ENCODE data around the gene DNAL4.

The DNAL4 gene

GRCh38 chr22:38781033-38781432 is 12.9 kb downstream of the DNAL4 start:
- no peak overlapping the region for H3K9ac ChIP-seq (ENCODE audit: low read length)
- no peaks in the 10 kb centered on the region for H3K9me3 ChIP-seq (ENCODE audit: control insufficient read depth, low read length)
- no peaks in the 10 kb centered on the region for H3K36me3 ChIP-seq (ENCODE audit: control insufficient read depth, insufficient read depth, low read length)
- H3K4me3 ChIP-seq (ENCODE audit: low read length): no peak overlapping the region
- H3K4me1 ChIP-seq (ENCODE audit: control insufficient read depth, insufficient read depth, low read length): no peaks in the 10 kb centered on the region
- H3K27me3 ChIP-seq (ENCODE audit: control insufficient read depth, insufficient read depth, low read length): no peaks in the 10 kb centered on the region

- H3K36me3 ChIP-seq (ENCODE audit: control insufficient read depth, insufficient read depth, low read length): no peaks in the 10 kb centered on the region
These were observed 16.8 kb downstream of the DNAL4 start for GRCh38 chr22:38777087-38777671.

GRCh38 chr22:38776086-38776485 is 17.9 kb downstream of the DNAL4 start:
- no peak overlapping the region for H3K4me3 ChIP-seq (ENCODE audit: low read length)
- no peaks in the 10 kb centered on the region for H3K36me3 ChIP-seq (ENCODE audit: control insufficient read depth, insufficient read depth, low read length)
- H3K27me3 ChIP-seq (ENCODE audit: control insufficient read depth, insufficient read depth, low read length): no peaks in the 10 kb centered on the region
- H3K9me3 ChIP-seq (ENCODE audit: control insufficient read depth, low read length): no peaks in the 10 kb centered on the region
- no peaks in the 10 kb centered on the region for H3K4me1 ChIP-seq (ENCODE audit: control insufficient read depth, insufficient read depth, low read length)
- no peak overlapping the region for H3K9ac ChIP-seq (ENCODE audit: low read length)

More at GRCh38 chr22:38777087-38777671, 16.8 kb downstream of the DNAL4 start:
- no peak overlapping the region for H3K9ac ChIP-seq (ENCODE audit: low read length)
- H3K4me1 ChIP-seq (ENCODE audit: control insufficient read depth, insufficient read depth, low read length): no peaks in the 10 kb centered on the region
- H3K4me3 ChIP-seq (ENCODE audit: low read length): no peak overlapping the region
- H3K9me3 ChIP-seq (ENCODE audit: control insufficient read depth, low read length): no peaks in the 10 kb centered on the region
- no peaks in the 10 kb centered on the region for H3K27me3 ChIP-seq (ENCODE audit: control insufficient read depth, insufficient read depth, low read length)

- Histone ChIP-seq H3K4me3 (ENCODE audit: low read length) (no peak overlapping the region), H3K27me3 (ENCODE audit: control insufficient read depth, insufficient read depth, low read length) (no peaks in the 10 kb centered on the region), H3K36me3 (ENCODE audit: control insufficient read depth, insufficient read depth, low read length) (no peaks in the 10 kb centered on the region), H3K4me1 (ENCODE audit: control insufficient read depth, insufficient read depth, low read length) (no peaks in the 10 kb centered on the region), H3K9me3 (ENCODE audit: control insufficient read depth, low read length) (no peaks in the 10 kb centered on the region), H3K9ac (ENCODE audit: low read length) (no peak overlapping the region)
These were observed 18.3 kb downstream of the DNAL4 start for GRCh38 chr22:38775656-38776055.

- H3K4me3 ChIP-seq (ENCODE audit: low read length): no peak overlapping the region
- H3K36me3 ChIP-seq (ENCODE audit: control insufficient read depth, insufficient read depth, low read length): no peaks in the 10 kb centered on the region
- no peaks in the 10 kb centered on the region for H3K27me3 ChIP-seq (ENCODE audit: control insufficient read depth, insufficient read depth, low read length)
- H3K9me3 ChIP-seq (ENCODE audit: control insufficient read depth, low read length): no peaks in the 10 kb centered on the region
- no peaks in the 10 kb centered on the region for H3K4me1 ChIP-seq (ENCODE audit: control insufficient read depth, insufficient read depth, low read length)
- H3K9ac ChIP-seq (ENCODE audit: low read length): no peak overlapping the region
These were observed 19.3 kb downstream of the DNAL4 start for GRCh38 chr22:38774496-38775166.

- H3K9ac ChIP-seq (ENCODE audit: low read length): no peak overlapping the region
- H3K27me3 ChIP-seq (ENCODE audit: control insufficient read depth, insufficient read depth, low read length): no peaks in the 10 kb centered on the region
- H3K36me3 ChIP-seq (ENCODE audit: control insufficient read depth, insufficient read depth, low read length): no peaks in the 10 kb centered on the region
These were observed 20.5 kb downstream of the DNAL4 start for GRCh38 chr22:38773363-38773946.

GRCh38 chr22:38772623-38772873 is 21.4 kb downstream of the DNAL4 start:
- H3K4me3 ChIP-seq (ENCODE audit: low read length): no peak overlapping the region

More at GRCh38 chr22:38773363-38773946, 20.5 kb downstream of the DNAL4 start:
- H3K4me1 ChIP-seq (ENCODE audit: control insufficient read depth, insufficient read depth, low read length): no peaks in the 10 kb centered on the region
- no peaks in the 10 kb centered on the region for H3K9me3 ChIP-seq (ENCODE audit: control insufficient read depth, low read length)
- no peak overlapping the region for H3K4me3 ChIP-seq (ENCODE audit: low read length)

GRCh38 chr22:38770257-38770949 is 23.5 kb downstream of the DNAL4 start:
- peaks cover 6% of the 10 kb centered on the region for H3K27me3 ChIP-seq (ENCODE audit: control insufficient read depth, insufficient read depth, low read length)
- H3K9ac ChIP-seq (ENCODE audit: low read length): no peak overlapping the region
- H3K4me3 ChIP-seq (ENCODE audit: low read length): no peak overlapping the region
- H3K9me3 ChIP-seq (ENCODE audit: control insufficient read depth, low read length): no peaks in the 10 kb centered on the region
- no peaks in the 10 kb centered on the region for H3K36me3 ChIP-seq (ENCODE audit: control insufficient read depth, insufficient read depth, low read length)
- H3K4me1 ChIP-seq (ENCODE audit: control insufficient read depth, insufficient read depth, low read length): no peaks in the 10 kb centered on the region

More at GRCh38 chr22:38772623-38772873, 21.4 kb downstream of the DNAL4 start:
- Histone ChIP-seq H3K36me3 (ENCODE audit: control insufficient read depth, insufficient read depth, low read length) (no peaks in the 10 kb centered on the region), H3K4me1 (ENCODE audit: control insufficient read depth, insufficient read depth, low read length) (no peaks in the 10 kb centered on the region), H3K27me3 (ENCODE audit: control insufficient read depth, insufficient read depth, low read length) (no peaks in the 10 kb centered on the region), H3K9ac (ENCODE audit: low read length) (no peak overlapping the region), H3K9me3 (ENCODE audit: control insufficient read depth, low read length) (no peaks in the 10 kb centered on the region)

- Histone ChIP-seq H3K9me3 (ENCODE audit: control insufficient read depth, low read length) (no peaks in the 10 kb centered on the region), H3K9ac (ENCODE audit: low read length) (no peak overlapping the region), H3K4me1 (ENCODE audit: control insufficient read depth, insufficient read depth, low read length) (no peaks in the 10 kb centered on the region), H3K4me3 (ENCODE audit: low read length) (no peak overlapping the region), H3K27me3 (ENCODE audit: control insufficient read depth, insufficient read depth, low read length) (peaks cover 6% of the 10 kb centered on the region), H3K36me3 (ENCODE audit: control insufficient read depth, insufficient read depth, low read length) (no peaks in the 10 kb centered on the region)
These were observed 25.9 kb downstream of the DNAL4 start for GRCh38 chr22:38768036-38768435.

GRCh38 chr22:38767313-38767712 is 26.6 kb downstream of the DNAL4 start:
- H3K9ac ChIP-seq (ENCODE audit: low read length): no peak overlapping the region
- no peaks in the 10 kb centered on the region for H3K36me3 ChIP-seq (ENCODE audit: control insufficient read depth, insufficient read depth, low read length)
- H3K9me3 ChIP-seq (ENCODE audit: control insufficient read depth, low read length): no peaks in the 10 kb centered on the region
- no peak overlapping the region for H3K4me3 ChIP-seq (ENCODE audit: low read length)
- no peaks in the 10 kb centered on the region for H3K4me1 ChIP-seq (ENCODE audit: control insufficient read depth, insufficient read depth, low read length)
- H3K27me3 ChIP-seq (ENCODE audit: control insufficient read depth, insufficient read depth, low read length): peaks cover 6% of the 10 kb centered on the region

GRCh38 chr22:38766076-38766777 is 27.7 kb downstream of the DNAL4 start:
- H3K4me3 ChIP-seq (ENCODE audit: low read length): no peak overlapping the region
- H3K4me1 ChIP-seq (ENCODE audit: control insufficient read depth, insufficient read depth, low read length): no peaks in the 10 kb centered on the region
- no peaks in the 10 kb centered on the region for H3K36me3 ChIP-seq (ENCODE audit: control insufficient read depth, insufficient read depth, low read length)
- H3K9me3 ChIP-seq (ENCODE audit: control insufficient read depth, low read length): no peaks in the 10 kb centered on the region
- H3K9ac ChIP-seq (ENCODE audit: low read length): no peak overlapping the region
- H3K27me3 ChIP-seq (ENCODE audit: control insufficient read depth, insufficient read depth, low read length): peaks cover 6% of the 10 kb centered on the region

GRCh38 chr22:38762551-38762983 is 31.4 kb downstream of the DNAL4 start:
- Histone ChIP-seq H3K36me3 (ENCODE audit: control insufficient read depth, insufficient read depth, low read length) (no peaks in the 10 kb centered on the region), H3K9ac (ENCODE audit: low read length) (no peak overlapping the region), H3K27me3 (ENCODE audit: control insufficient read depth, insufficient read depth, low read length) (peaks cover 6% of the 10 kb centered on the region), H3K4me1 (ENCODE audit: control insufficient read depth, insufficient read depth, low read length) (peaks cover 4% of the 10 kb centered on the region), H3K4me3 (ENCODE audit: low read length) (no peak overlapping the region), H3K9me3 (ENCODE audit: control insufficient read depth, low read length) (no peaks in the 10 kb centered on the region)

Measured in mucosa of stomach (tissue), 1 donor.